Neutrophil (primary cell): ENCODE measurements around the gene ZNF554.

Experiments
- H3K27ac ChIP-seq: fragments of 200-600 bp; sonication (generic); 2 replicates; pipeline ENCODE4 v1.5.1; 2016; ENCODE audit warnings: mild to moderate bottlenecking, moderate library complexity
- H3K27me3 ChIP-seq: fragments of 200-600 bp; sonication (generic); 2 replicates; pipeline ENCODE4 v1.6.0; 2016; ENCODE audit warnings: mild to moderate bottlenecking
- H3K36me3 ChIP-seq: fragments of 200-600 bp; sonication (generic); 2 replicates; pipeline ENCODE4 v1.5.1; 2017
- H3K4me1 ChIP-seq, 2 experiments: fragments of 200-600 bp in 1 of 2; sonication (generic) in 1 of 2; 1 replicate in 1 of 2; 2 replicates in 1 of 2; pipeline versions ENCODE4 v1.5.1 to v1.6.1; 2013 to 2016; ENCODE audit warnings: low read depth in 1 of 2, low read length in 1 of 2, mild to moderate bottlenecking in 1 of 2, moderate library complexity in 1 of 2; ENCODE audit not compliant: control insufficient read depth in 1 of 2, insufficient read depth in 1 of 2
- H3K4me3 ChIP-seq, 2 experiments: fragments of 200-600 bp in 1 of 2; sonication (generic) in 1 of 2; 1 replicate in 1 of 2; 2 replicates in 1 of 2; pipeline ENCODE4 v1.5.1; 2013 to 2016; ENCODE audit warnings: low read depth in 1 of 2, low read length in 1 of 2, mild to moderate bottlenecking in 1 of 2, moderate library complexity in 1 of 2
- H3K9me3 ChIP-seq: fragments of 200-600 bp; sonication (generic); 2 replicates; pipeline ENCODE4 v1.5.1; 2016
- CTCF ChIP-seq: fragments of 200-600 bp; sonication (generic); IDR thresholded peaks from 2 replicates; pipeline ENCODE4 v1.5.1; 2016; ENCODE audit warnings: antibody characterized with exemption

Gene ZNF554

GRCh38 chr19:2811221-2811722 lies 8.4 kb upstream of the ZNF554 start:
- Histone ChIP-seq H3K9me3 (no peaks in the 10 kb centered on the region), H3K4me3 (no peak overlapping the region), H3K36me3 (peaks cover 63% of the 10 kb centered on the region), H3K27ac (no peak overlapping the region), H3K4me1 (no peaks in the 10 kb centered on the region), H3K27me3 (no peaks in the 10 kb centered on the region)
- TF ChIP-seq CTCF, result no peak

- Histone ChIP-seq H3K4me1 (no peaks in the 10 kb centered on the region), H3K36me3 (peaks cover 57% of the 10 kb centered on the region), H3K4me3 (no peak overlapping the region), H3K9me3 (no peaks in the 10 kb centered on the region), H3K27ac (no peak overlapping the region), H3K27me3 (no peaks in the 10 kb centered on the region)
- no peak for TF ChIP-seq CTCF
Observed at GRCh38 chr19:2811735-2812413, 7.8 kb upstream of the ZNF554 start.

- Histone ChIP-seq H3K4me1 (no peaks in the 10 kb centered on the region), H3K9me3 (no peaks in the 10 kb centered on the region), H3K36me3 (peaks cover 49% of the 10 kb centered on the region), H3K27me3 (no peaks in the 10 kb centered on the region), H3K27ac (no peak overlapping the region), H3K4me3 (no peak overlapping the region)
- TF ChIP-seq CTCF, result no peak
Observed at GRCh38 chr19:2812414-2813234, 7.0 kb upstream of the ZNF554 start.

- no peaks in the 10 kb centered on the region for H3K9me3 ChIP-seq
- peaks cover 41% of the 10 kb centered on the region for H3K36me3 ChIP-seq
- H3K27me3 ChIP-seq, result no peaks in the 10 kb centered on the region
- no peak overlapping the region for H3K27ac ChIP-seq
- no peak for TF ChIP-seq CTCF
- no peak overlapping the region for H3K4me3 ChIP-seq
- no peaks in the 10 kb centered on the region for H3K4me1 ChIP-seq
Observed at GRCh38 chr19:2813235-2814160, 6.2 kb upstream of the ZNF554 start.

- Histone ChIP-seq H3K27me3 (no peaks in the 10 kb centered on the region), H3K36me3 (peaks cover 31% of the 10 kb centered on the region), H3K27ac (no peak overlapping the region), H3K4me1 (peaks cover 3% of the 10 kb centered on the region in 2 experiments), H3K4me3 (no peak overlapping the region), H3K9me3 (no peaks in the 10 kb centered on the region)
- no peak for TF ChIP-seq CTCF
Observed at GRCh38 chr19:2814426-2814825, 5.2 kb upstream of the ZNF554 start.
